Keratinocyte (primary cell): ENCODE measurements around the gene CIROP. TPM values are rescaled to one million over a fixed set of nuclear protein-coding genes. Genes with fewer than 3 reads are reported as not detected.

Source experiments
- DNase-seq: peaks from one replicate; pipeline ENCODE4 v3.0.0-alpha.2; 2011; ENCODE audit warnings: low read depth, missing footprints, low spot score
- FAIRE-seq: peaks from 2 replicates; lab custom pipeline; 2011; peaks lifted over from hg19 to GRCh38; lab: Jason Lieb, UNC
- H2AFZ ChIP-seq: 2 replicates; pipeline ENCODE4 v1.6.0; 2012; ENCODE audit warnings: low read length, control low read depth, inconsistent platforms; ENCODE audit not compliant: control insufficient read depth
- H3K27ac ChIP-seq: 2 replicates; pipeline ENCODE4 v1.5.1; 2011; ENCODE audit warnings: low read length; ENCODE audit not compliant: control insufficient read depth, insufficient read depth
- H3K27me3 ChIP-seq: 3 replicates; pipeline ENCODE4 v1.6.0; 2011; ENCODE audit warnings: low read length; ENCODE audit not compliant: control insufficient read depth, insufficient read depth; ENCODE audit errors: extremely low read depth
- H3K36me3 ChIP-seq, 2 experiments: 2 replicates in 1 of 2; 3 replicates in 1 of 2; pipeline ENCODE4 v1.5.1; 2011; ENCODE audit warnings: low read length in 2 of 2, mild to moderate bottlenecking in 1 of 2; ENCODE audit not compliant: control insufficient read depth in 2 of 2, insufficient read depth in 2 of 2; ENCODE audit errors: extremely low read depth in 1 of 2
- H3K4me1 ChIP-seq: 3 replicates; pipeline ENCODE4 v1.5.1; 2011; ENCODE audit warnings: low read length; ENCODE audit not compliant: control insufficient read depth, insufficient read depth; ENCODE audit errors: extremely low read depth
- H3K4me2 ChIP-seq: 3 replicates; pipeline ENCODE4 v1.6.0; 2011; ENCODE audit warnings: low read depth, low read length; ENCODE audit not compliant: control insufficient read depth, insufficient read depth; ENCODE audit errors: extremely low read depth
- H3K4me3 ChIP-seq, 3 experiments: fragments of 200-600 bp in 1 of 3; sonication (generic) in 1 of 3; 2 replicates in 2 of 3; 3 replicates in 1 of 3; pipeline ENCODE4 v1.5.1; 2011 to 2016; ENCODE audit warnings: low read length in 3 of 3, mild to moderate bottlenecking in 3 of 3, control low read depth in 2 of 3, inconsistent platforms in 1 of 3, low read depth in 1 of 3, mixed read lengths in 1 of 3, mixed run types in 1 of 3, moderate library complexity in 1 of 3; ENCODE audit not compliant: control insufficient read depth in 2 of 3, insufficient read depth in 2 of 3; ENCODE audit errors: extremely low read depth in 1 of 3
- H3K79me2 ChIP-seq: 2 replicates; pipeline ENCODE4 v1.6.0; 2012; ENCODE audit warnings: low read length; ENCODE audit not compliant: control insufficient read depth, insufficient read depth
- H3K9ac ChIP-seq: 3 replicates; pipeline ENCODE4 v1.6.0; 2011; ENCODE audit warnings: low read length; ENCODE audit not compliant: control insufficient read depth, insufficient read depth; ENCODE audit errors: extremely low read depth
- H3K9me1 ChIP-seq: 3 replicates; pipeline ENCODE4 v1.6.0; 2011; ENCODE audit warnings: low read length; ENCODE audit not compliant: control insufficient read depth, insufficient read depth; ENCODE audit errors: extremely low read depth
- H3K9me3 ChIP-seq: 2 replicates; pipeline ENCODE4 v1.5.1; 2012; ENCODE audit warnings: low read depth, low read length; ENCODE audit not compliant: control insufficient read depth
- H4K20me1 ChIP-seq: 3 replicates; pipeline ENCODE4 v1.6.0; 2011; ENCODE audit warnings: low read length; ENCODE audit not compliant: control insufficient read depth, insufficient read depth; ENCODE audit errors: extremely low read depth
- CTCF ChIP-seq, 3 experiments: IDR thresholded peaks in 1 of 3; conservative IDR thresholded peaks in 1 of 3; optimal IDR thresholded peaks in 1 of 3; 2 replicates in 2 of 3; 3 replicates in 1 of 3; pipeline versions ENCODE3 to v1.5.1; 2011; ENCODE audit warnings: low read length in 3 of 3, mild to moderate bottlenecking in 3 of 3, moderate library complexity in 2 of 3, control low read depth in 1 of 3, inconsistent platforms in 1 of 3; ENCODE audit not compliant: insufficient read depth in 2 of 3; ENCODE audit errors: extremely low read depth in 1 of 3
- EZH2 ChIP-seq: IDR thresholded peaks from one replicate; pipeline ENCODE4 v1.6.1; 2012; ENCODE audit warnings: inconsistent platforms, mild to moderate bottlenecking, low read length, moderate library complexity
- dilution Hi-C: fragments of 300-500 bp; cut with MboI; formaldehyde crosslinking; loops from one replicate; pipeline ENCODE4 v1.7.0; 2020; ENCODE audit warnings: low sequenced_read_pairs; ENCODE audit not compliant: extremely low pct_ligation_motif_present
- polyA plus RNA-seq, 5 experiments: library from polyadenylated mRNA; depleted of rRNA in 3 of 5; stranded (reverse) in 3 of 5; stranded (forward) in 1 of 5; unstranded in 1 of 5; fragments of >200 nt; gene quantifications; 1 replicate in 1 of 5; 2 replicates in 3 of 5; 3 replicates in 1 of 5; pipeline versions ENCODE4 v1.2.1 to v1.2.3, GENCODE V29; 2011 to 2012; ENCODE audit warnings: missing spikeins in 2 of 5, low read depth in 1 of 5, low replicate concordance in 1 of 5

The CIROP gene
- polyA plus RNA-seq, 1 donor (not counting 4 experiments of a cell fraction or from before 2014, with no cell fraction given), result not detected

DNA sequence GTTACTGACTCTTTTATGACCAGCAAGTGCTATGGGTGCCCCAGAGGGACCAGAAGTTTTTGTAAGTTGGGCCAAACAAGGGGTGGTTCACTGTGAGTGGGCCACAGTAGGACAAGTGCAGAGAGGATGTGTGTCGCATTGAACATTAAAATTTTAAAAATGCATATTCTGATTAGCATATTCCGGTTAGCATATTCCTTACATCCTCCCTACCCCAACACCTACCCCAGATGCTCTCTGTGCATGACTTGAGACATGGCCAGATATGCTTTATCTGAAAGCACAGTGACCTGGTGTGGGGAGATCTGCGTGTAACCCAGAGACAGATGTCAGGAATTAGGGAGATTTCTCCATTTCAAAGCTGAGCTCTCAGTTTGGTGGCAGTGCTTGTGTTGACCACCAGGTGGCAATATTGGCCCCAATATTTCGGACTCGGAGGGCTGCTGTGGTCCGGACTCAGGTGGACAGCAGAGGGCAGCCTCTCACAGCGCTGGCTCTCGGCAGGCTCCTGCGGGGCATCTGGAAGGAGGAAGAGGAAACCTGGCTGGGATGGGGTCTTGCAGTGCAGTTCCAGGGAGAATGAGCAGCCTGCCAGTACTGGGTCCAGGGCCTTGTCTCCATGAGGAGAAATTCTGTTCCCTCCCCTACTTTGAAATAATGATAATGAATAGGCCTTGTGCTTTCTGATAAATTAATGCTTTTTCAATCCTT is 15.9 kb upstream of the CIROP start:
- Histone ChIP-seq H3K9ac (no peak overlapping the region), H3K4me1 (peaks cover 18% of the 10 kb centered on the region), H3K27me3 (no peaks in the 10 kb centered on the region), H3K4me3 (no peak overlapping the region), H3K79me2 (no peaks in the 10 kb centered on the region), H3K9me1 (no peaks in the 10 kb centered on the region), H4K20me1 (no peaks in the 10 kb centered on the region), H3K4me2 (no peak overlapping the region), H2AFZ (no peak overlapping the region), H3K36me3 (no peaks in the 10 kb centered on the region), H3K9me3 (no peaks in the 10 kb centered on the region), H3K27ac (no peak overlapping the region)
- dilution Hi-C loops, result no loop called here
- TF ChIP-seq CTCF (optimal IDR thresholded peaks at IDR 0.05 in 1 of 3, IDR thresholded peaks at IDR 0.05 in 1 of 3, conservative IDR thresholded peaks at IDR 0.05 in 1 of 3; ENCODE audit: extremely low read depth in 1 of 3, insufficient read depth in 2 of 3, low read length in 3 of 3) (peak; percentile 100), EZH2 (no peak)
- no peak for DNase-seq
- FAIRE-seq, result peak; percentile 67

GRCh38 chr14:23119363-23120327 is 14.9 kb upstream of the CIROP start:
- FAIRE-seq (no peak), DNase-seq (no peak)
- dilution Hi-C loops, result no loop called here
- H3K79me2 ChIP-seq, result no peaks in the 10 kb centered on the region
- no peaks in the 10 kb centered on the region for H3K36me3 ChIP-seq
- no peak overlapping the region for H2AFZ ChIP-seq
- H3K4me3 ChIP-seq, result no peak overlapping the region
- no peak overlapping the region for H3K27ac ChIP-seq
- H3K4me2 ChIP-seq, result no peak overlapping the region
- H3K27me3 ChIP-seq, result no peaks in the 10 kb centered on the region
- peaks cover 29% of the 10 kb centered on the region for H3K4me1 ChIP-seq
- no peaks in the 10 kb centered on the region for H4K20me1 ChIP-seq
- H3K9me1 ChIP-seq, result no peaks in the 10 kb centered on the region
- H3K9ac ChIP-seq, result no peak overlapping the region
- H3K9me3 ChIP-seq, result no peaks in the 10 kb centered on the region
- no peak for TF ChIP-seq EZH2
- no peak for TF ChIP-seq CTCF (optimal IDR thresholded peaks at IDR 0.05 in 1 of 3, IDR thresholded peaks at IDR 0.05 in 1 of 3, conservative IDR thresholded peaks at IDR 0.05 in 1 of 3; ENCODE audit: extremely low read depth in 1 of 3, insufficient read depth in 2 of 3, low read length in 3 of 3)
